ENCODE measurements around the gene CACNA1S. TPM values are rescaled to one million over a fixed set of nuclear protein-coding genes. Genes with fewer than 3 reads are reported as not detected.

The CACNA1S gene
- total RNA-seq, 1 experiment from 2014 or later: not detected

DNA sequence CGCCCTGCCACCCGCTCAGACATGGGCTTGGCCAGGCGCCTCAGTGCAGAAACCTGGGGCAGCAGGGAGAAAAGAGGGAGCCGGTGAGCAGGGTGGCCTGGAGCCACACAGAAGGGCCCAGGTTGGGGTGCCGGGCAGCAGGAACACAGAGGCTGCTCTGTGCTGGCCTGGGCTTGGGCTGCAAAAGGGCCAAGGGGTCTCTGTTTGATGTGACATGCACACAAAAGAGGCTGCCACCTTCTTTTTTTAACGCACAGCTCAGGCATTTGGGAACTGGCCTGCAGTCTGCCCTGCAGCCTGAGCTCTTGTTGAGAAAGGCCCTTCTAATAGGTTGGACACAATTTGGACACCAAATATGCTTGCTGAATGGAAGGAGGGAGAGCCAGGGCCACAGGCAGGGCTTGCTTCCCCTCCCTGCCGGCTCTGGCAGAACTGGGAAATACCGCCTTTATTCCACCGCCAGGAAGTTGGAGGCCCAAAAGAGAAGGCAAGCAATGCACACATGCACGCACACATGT is 121.1 kb downstream of the CACNA1S start:
- Histone ChIP-seq H3K4me3 (ENCODE audit: low read depth in 2 of 2, low read length in 2 of 2) (no peak overlapping the region), H3K27me3 (ENCODE audit: control insufficient read depth, insufficient read depth, low read length) (no peaks in the 10 kb centered on the region; the same call in 1 of the 2 replicates), H3K36me3 (ENCODE audit: control insufficient read depth, insufficient read depth, low read length) (no peaks in the 10 kb centered on the region), H3K9me3 (ENCODE audit: control insufficient read depth, insufficient read depth, low read depth, low read length) (no peaks in the 10 kb centered on the region), H3K27ac (ENCODE audit: low read length) (no peak overlapping the region), H3K4me1 (ENCODE audit: control insufficient read depth, insufficient read depth, low read length) (no peaks in the 10 kb centered on the region)
- BruUV-seq (replicated peaks): no TSS peak
- DNase-seq (ENCODE audit: low read depth, low spot score) (no peak), ATAC-seq (no peak)
- intact Hi-C loops (cut with micrococcal nuclease; ENCODE audit: unreplicated experiment): no loop called here
- no peak for TF ChIP-seq POLR2AphosphoS5 (IDR thresholded peaks at IDR 0.05; ENCODE audit: low read depth, low read length)
- no peak for TF ChIP-seq SIN3A (IDR thresholded peaks at IDR 0.05; ENCODE audit: borderline replicate concordance, insufficient read depth, low read depth, low read length)
- no peak for TF ChIP-seq TCF7L2 (IDR thresholded peaks at IDR 0.05; ENCODE audit: low read depth, low read length)
- TF ChIP-seq, protein P1, sequence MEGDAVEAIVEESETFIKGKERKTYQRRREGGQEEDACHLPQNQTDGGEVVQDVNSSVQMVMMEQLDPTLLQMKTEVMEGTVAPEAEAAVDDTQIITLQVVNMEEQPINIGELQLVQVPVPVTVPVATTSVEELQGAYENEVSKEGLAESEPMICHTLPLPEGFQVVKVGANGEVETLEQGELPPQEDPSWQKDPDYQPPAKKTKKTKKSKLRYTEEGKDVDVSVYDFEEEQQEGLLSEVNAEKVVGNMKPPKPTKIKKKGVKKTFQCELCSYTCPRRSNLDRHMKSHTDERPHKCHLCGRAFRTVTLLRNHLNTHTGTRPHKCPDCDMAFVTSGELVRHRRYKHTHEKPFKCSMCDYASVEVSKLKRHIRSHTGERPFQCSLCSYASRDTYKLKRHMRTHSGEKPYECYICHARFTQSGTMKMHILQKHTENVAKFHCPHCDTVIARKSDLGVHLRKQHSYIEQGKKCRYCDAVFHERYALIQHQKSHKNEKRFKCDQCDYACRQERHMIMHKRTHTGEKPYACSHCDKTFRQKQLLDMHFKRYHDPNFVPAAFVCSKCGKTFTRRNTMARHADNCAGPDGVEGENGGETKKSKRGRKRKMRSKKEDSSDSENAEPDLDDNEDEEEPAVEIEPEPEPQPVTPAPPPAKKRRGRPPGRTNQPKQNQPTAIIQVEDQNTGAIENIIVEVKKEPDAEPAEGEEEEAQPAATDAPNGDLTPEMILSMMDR (IDR thresholded peaks at IDR 0.05): no peak
- TF ChIP-seq, protein P2, sequence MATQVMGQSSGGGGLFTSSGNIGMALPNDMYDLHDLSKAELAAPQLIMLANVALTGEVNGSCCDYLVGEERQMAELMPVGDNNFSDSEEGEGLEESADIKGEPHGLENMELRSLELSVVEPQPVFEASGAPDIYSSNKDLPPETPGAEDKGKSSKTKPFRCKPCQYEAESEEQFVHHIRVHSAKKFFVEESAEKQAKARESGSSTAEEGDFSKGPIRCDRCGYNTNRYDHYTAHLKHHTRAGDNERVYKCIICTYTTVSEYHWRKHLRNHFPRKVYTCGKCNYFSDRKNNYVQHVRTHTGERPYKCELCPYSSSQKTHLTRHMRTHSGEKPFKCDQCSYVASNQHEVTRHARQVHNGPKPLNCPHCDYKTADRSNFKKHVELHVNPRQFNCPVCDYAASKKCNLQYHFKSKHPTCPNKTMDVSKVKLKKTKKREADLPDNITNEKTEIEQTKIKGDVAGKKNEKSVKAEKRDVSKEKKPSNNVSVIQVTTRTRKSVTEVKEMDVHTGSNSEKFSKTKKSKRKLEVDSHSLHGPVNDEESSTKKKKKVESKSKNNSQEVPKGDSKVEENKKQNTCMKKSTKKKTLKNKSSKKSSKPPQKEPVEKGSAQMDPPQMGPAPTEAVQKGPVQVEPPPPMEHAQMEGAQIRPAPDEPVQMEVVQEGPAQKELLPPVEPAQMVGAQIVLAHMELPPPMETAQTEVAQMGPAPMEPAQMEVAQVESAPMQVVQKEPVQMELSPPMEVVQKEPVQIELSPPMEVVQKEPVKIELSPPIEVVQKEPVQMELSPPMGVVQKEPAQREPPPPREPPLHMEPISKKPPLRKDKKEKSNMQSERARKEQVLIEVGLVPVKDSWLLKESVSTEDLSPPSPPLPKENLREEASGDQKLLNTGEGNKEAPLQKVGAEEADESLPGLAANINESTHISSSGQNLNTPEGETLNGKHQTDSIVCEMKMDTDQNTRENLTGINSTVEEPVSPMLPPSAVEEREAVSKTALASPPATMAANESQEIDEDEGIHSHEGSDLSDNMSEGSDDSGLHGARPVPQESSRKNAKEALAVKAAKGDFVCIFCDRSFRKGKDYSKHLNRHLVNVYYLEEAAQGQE (IDR thresholded peaks at IDR 0.05; ENCODE audit: insufficient read depth in 1 of 2, low read depth in 2 of 2, low read length in 1 of 2): no peak
- CTCF ChIA-PET: interaction anchor here (0.8 kb wide), 1 partner anchor 18 kb away, joined by 4 read pairs; no protein-coding TSS in a partner anchor
- in situ Hi-C loops (cut with HindIII; ENCODE audit: low pct_unique_long_range_greater_than_20kb, low sequenced_read_pairs): no loop called here
- POLR2A ChIA-PET: no interaction called here

DNA sequence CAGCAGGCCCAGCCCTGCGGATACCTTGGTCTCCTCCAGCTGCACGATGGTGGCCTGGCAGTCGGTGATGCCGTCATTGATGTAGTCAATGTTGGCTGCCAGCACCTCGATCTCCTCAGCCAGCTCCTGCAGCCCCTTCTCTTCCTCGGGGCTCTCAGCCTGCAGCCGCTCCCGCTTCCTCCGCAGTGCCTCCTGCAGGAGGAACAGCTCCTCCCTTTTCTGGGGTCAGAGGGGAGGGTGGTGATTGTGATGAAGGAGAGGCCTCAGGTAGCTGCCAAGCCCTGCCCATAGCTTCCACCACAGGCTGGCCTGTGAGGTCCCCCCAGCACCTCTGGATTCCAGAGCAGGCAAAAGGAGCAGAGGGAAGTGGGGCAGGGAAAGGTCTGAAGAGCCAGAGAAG is 122.1 kb downstream of the CACNA1S start:
- Histone ChIP-seq H3K27ac (ENCODE audit: low read length) (no peak overlapping the region), H3K9me3 (ENCODE audit: control insufficient read depth, insufficient read depth, low read depth, low read length) (no peaks in the 10 kb centered on the region), H3K36me3 (ENCODE audit: control insufficient read depth, insufficient read depth, low read length) (no peaks in the 10 kb centered on the region), H3K4me3 (ENCODE audit: low read depth in 2 of 2, low read length in 2 of 2) (no peak overlapping the region), H3K4me1 (ENCODE audit: control insufficient read depth, insufficient read depth, low read length) (no peaks in the 10 kb centered on the region), H3K27me3 (ENCODE audit: control insufficient read depth, insufficient read depth, low read length) (no peaks in the 10 kb centered on the region; the same call in 1 of the 2 replicates)
- no TSS peak for BruUV-seq (replicated peaks)
- ChIA-PET POLR2A (no interaction called here), CTCF (interaction anchor here (0.5 kb wide), 1 partner anchor 368 kb away, joined by 4 read pairs; no protein-coding TSS in a partner anchor)
- intact Hi-C loops (cut with micrococcal nuclease; ENCODE audit: unreplicated experiment) (no loop called here), in situ Hi-C loops (cut with HindIII; ENCODE audit: low pct_unique_long_range_greater_than_20kb, low sequenced_read_pairs) (no loop called here)
- TF ChIP-seq POLR2AphosphoS5 (IDR thresholded peaks at IDR 0.05; ENCODE audit: low read depth, low read length) (no peak), TCF7L2 (IDR thresholded peaks at IDR 0.05; ENCODE audit: low read depth, low read length) (no peak), SIN3A (IDR thresholded peaks at IDR 0.05; ENCODE audit: borderline replicate concordance, insufficient read depth, low read depth, low read length) (no peak)
- TF ChIP-seq, protein P2 (IDR thresholded peaks at IDR 0.05; ENCODE audit: insufficient read depth in 1 of 2, low read depth in 2 of 2, low read length in 1 of 2): no peak
- TF ChIP-seq, protein P1 (IDR thresholded peaks at IDR 0.05): no peak
- no peak for ATAC-seq
- DNase-seq (ENCODE audit: low read depth, low spot score): no peak

All from Panc1 (cell line).